WTC11 (cell line): ENCODE data around the gene APOBEC3B.

Experiments used
- SP1 ChIP-seq: sonication (generic); formaldehyde crosslinking; conservative IDR thresholded peaks from 2 replicates; pipeline ENCODE4 v1.8.1; 2022; ENCODE audit warnings: missing genetic modification reagents
- ZNF263 ChIP-seq: sonication (generic); formaldehyde crosslinking; IDR thresholded peaks from 2 replicates; pipeline ENCODE4 v1.8.1; 2022; ENCODE audit warnings: low read depth, mild to moderate bottlenecking, moderate library complexity, missing genetic modification reagents
- TF ChIP-seq, protein P1 (sequence below): sonication (generic); formaldehyde crosslinking; IDR thresholded peaks from 2 replicates; pipeline ENCODE4 v1.8.1; 2022; ENCODE audit warnings: mild to moderate bottlenecking, moderate library complexity, missing genetic modification reagents
- TF ChIP-seq, protein P2 (sequence below): fragments of 200-600 bp; IDR thresholded peaks from 2 replicates; pipeline ENCODE4 v1.8.0; 2022; ENCODE audit warnings: antibody characterized with exemption
- TF ChIP-seq, protein P3 (sequence below): sonication (generic); formaldehyde crosslinking; IDR thresholded peaks from 2 replicates; pipeline ENCODE4 v1.8.1; 2023; ENCODE audit warnings: mild to moderate bottlenecking, missing genetic modification reagents, moderate library complexity

DNA sequence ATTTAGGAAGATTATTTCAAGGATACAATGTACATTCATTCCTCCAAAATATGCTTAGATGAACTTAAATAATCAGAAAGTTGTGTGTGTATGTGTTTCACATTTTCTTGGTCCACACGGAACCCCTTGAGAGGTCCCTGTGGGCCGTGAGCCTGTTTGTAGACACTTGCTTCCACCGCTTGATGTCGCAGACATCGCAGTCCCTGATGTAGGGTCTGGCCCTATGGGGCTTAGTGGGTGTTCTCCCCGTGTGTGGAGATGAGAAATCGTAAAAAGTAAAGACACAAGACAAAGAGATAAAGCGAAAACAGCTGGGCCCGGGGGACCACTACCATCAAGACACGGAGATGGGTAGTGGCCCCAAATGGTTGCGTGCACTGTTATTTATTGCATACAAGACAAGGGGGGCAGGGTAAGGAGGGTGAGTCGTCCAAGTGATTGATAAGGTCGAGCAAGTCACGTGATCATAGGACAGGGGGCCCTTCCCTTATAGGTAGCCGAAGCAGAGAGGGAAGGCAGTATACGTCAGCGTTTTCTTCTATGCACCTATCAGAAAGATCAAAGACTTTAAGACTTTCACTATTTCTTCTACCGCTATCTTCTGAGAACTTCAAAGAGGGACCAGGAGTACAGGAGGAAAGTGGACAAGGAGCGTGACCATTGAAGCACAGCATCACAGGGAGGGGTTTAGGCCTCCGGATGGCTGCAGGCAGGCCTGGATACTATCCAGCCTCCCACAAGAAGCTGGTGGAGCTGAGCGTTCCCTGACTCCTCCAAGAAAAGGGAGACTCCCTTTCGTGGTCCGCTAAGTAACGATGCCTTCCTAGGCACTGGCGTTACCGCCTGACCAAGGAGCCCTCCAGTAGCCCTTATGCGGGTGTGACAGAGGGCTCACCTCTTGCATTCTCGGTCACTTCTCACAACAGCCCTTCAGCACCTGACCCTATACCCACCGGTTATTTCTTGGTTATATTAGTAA lies 30.7 kb downstream of the APOBEC3B start:
- TF ChIP-seq, protein P1, sequence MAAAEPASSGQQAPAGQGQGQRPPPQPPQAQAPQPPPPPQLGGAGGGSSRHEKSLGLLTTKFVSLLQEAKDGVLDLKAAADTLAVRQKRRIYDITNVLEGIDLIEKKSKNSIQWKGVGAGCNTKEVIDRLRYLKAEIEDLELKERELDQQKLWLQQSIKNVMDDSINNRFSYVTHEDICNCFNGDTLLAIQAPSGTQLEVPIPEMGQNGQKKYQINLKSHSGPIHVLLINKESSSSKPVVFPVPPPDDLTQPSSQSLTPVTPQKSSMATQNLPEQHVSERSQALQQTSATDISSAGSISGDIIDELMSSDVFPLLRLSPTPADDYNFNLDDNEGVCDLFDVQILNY (CRISPR knock-in tag) = no peak
- TF ChIP-seq, protein P2, sequence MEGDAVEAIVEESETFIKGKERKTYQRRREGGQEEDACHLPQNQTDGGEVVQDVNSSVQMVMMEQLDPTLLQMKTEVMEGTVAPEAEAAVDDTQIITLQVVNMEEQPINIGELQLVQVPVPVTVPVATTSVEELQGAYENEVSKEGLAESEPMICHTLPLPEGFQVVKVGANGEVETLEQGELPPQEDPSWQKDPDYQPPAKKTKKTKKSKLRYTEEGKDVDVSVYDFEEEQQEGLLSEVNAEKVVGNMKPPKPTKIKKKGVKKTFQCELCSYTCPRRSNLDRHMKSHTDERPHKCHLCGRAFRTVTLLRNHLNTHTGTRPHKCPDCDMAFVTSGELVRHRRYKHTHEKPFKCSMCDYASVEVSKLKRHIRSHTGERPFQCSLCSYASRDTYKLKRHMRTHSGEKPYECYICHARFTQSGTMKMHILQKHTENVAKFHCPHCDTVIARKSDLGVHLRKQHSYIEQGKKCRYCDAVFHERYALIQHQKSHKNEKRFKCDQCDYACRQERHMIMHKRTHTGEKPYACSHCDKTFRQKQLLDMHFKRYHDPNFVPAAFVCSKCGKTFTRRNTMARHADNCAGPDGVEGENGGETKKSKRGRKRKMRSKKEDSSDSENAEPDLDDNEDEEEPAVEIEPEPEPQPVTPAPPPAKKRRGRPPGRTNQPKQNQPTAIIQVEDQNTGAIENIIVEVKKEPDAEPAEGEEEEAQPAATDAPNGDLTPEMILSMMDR = no peak
- TF ChIP-seq SP1 = no peak
- TF ChIP-seq, protein P3, sequence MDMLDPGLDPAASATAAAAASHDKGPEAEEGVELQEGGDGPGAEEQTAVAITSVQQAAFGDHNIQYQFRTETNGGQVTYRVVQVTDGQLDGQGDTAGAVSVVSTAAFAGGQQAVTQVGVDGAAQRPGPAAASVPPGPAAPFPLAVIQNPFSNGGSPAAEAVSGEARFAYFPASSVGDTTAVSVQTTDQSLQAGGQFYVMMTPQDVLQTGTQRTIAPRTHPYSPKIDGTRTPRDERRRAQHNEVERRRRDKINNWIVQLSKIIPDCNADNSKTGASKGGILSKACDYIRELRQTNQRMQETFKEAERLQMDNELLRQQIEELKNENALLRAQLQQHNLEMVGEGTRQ (CRISPR knock-in tag) = no peak
- no peak for TF ChIP-seq ZNF263 (CRISPR knock-in tag)
